HG03520 (cell line): ENCODE results near the gene NOP53.
"Not testable (repeated sequence)": the region's sequence is repeated elsewhere in the genome, so short reads cannot be mapped to it uniquely, and the experiment has no call there.

Experiments used
- ATAC-seq: cut with Tn5 transposase; IDR thresholded peaks from one replicate; pipeline ENCODE4 v1.9.1; 2021; ENCODE audit warnings: mild to moderate bottlenecking, moderate library complexity; ENCODE audit not compliant: unreplicated experiment

The NOP53 gene

DNA sequence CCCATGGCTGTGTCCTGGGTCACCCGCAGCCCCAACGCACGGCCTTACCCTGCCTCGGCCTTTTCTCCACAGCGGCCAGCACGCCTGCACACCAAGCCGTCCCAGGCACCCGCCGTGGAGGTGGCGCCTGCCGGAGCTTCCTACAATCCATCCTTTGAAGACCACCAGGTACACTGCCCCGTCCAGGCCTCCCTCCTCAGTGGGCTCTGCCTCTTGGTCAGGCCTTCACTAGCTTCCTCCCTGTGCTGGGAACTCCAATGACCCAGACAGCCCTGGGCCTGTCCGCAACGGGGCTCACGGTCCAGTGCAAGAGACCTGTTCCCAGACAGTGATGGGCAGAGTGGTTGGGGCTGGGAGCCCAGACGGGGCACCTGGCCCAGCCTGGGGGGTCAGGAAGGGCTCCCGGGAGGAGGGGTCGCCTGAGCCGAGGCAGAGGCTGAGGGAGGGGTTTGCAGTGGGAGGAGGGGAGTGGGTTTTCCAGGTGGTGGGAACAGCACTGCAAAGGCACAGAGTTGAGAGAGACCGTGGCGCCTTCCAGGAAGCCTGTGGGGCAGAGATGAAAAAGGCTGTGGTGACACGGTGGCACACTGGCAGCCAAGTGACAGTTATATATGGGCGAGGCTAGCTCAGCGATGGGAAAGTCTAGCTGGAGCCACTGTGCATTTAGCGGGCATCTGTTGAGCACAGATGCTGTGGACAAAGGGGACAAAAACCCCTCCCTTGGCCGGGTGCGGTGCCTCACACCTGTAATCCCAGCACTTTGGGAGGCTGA is 7.3 kb downstream of the NOP53 start:
- ATAC-seq, result no peak

DNA sequence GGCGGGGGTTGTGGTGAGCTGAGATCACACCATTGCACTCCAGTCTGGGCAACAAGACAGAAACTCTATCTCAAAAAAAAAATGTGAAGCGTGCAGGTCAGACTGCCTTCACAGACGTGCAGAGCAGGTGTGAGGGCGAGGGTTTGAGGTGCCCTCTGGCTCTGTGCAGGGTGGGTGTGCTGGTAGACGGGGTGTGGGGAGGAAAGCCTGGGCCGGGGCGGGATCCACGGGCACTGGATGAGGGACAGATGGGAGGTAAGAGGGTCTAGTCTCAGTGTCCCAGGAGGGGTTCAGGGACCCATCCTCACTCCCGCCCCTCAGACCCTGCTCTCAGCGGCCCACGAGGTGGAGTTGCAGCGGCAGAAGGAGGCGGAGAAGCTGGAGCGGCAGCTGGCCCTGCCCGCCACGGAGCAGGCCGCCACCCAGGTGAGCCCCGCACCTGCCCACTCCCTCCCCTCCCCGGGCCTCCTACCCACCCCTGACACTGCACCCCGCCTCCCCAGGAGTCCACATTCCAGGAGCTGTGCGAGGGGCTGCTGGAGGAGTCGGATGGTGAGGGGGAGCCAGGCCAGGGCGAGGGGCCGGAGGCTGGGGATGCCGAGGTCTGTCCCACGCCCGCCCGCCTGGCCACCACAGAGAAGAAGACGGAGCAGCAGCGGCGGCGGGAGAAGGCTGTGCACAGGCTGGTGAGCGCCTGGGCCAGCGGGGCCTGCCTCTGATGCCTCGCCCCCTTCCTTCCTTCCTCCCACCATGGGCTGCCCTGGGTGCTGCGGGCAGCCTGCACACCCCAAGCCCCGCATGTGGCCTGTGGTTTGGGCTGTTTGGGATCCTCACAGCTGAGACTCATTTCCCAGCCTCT is 9.1 kb downstream of the NOP53 start:
- ATAC-seq, result no peak

DNA sequence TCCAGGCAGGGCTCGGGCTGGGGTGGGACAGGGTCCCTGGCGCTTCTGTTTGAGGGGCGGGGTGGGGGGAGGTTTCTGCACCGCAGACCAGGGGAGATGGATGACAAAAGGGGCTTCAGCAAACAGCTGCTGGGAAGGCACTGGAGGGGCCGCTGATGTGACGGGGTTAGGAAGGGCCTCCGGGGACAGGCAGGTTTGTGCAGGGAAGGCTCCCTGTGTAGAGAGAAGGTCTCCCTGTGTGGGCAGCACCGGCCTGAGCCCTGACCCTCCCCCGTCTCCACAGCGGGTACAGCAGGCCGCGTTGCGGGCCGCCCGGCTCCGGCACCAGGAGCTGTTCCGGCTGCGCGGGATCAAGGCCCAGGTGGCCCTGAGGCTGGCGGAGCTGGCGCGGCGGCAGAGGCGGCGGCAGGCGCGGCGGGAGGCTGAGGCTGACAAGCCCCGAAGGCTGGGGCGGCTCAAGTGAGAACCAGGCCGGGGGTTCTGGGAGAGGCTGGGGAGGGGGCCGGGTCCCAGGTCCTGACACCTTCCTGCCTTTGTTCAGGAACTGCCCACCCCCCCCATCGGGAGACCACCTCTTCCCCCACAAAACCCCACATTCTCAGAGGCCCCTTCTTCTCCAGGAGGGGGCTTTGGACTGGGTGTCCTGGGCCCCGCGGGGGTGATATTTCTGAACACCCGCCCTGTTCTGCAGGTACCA is 9.9 kb downstream of the NOP53 start:
- no peak for ATAC-seq

DNA sequence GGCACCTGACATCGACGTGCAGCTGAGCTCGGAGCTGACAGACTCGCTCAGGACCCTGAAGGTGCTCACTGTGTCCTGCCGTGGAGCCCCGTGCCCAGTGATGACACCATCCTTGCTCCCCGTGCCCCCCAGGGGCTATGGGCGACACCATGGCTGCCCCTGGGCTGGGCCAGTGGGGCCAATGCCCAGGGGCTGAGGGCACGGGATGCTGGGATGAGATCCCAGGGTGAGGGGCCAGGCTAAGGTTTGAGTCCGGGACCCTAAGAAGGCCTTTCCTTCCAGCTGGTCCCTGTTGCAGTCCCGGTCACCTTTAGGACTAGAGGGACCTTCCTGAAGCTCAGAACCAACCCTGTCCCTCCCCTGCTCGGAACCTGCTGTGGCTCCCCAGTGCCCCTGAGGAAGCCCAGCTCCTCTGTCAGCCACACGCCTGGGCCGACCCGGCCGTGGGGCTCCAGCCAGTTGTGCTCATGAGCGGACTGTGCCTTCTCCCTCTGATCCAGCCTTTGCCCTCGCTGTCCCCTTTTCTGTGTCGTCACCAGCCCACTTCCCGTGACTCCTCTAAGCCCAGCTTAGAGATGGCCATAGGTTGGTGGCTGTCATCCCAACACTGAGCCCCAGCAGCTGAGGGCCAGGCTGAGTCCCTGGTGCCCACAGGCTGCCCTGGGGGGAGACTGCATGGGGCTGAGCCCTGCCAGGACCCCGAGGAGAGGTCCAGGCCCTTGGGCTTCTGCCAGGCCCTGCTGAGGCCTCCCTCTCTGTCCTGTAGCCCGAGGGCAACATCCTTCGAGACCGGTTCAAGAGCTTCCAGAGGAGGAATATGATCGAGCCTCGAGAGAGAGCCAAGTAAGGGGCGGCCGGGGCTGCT is 10.6 kb downstream of the NOP53 start:
- no peak for ATAC-seq

DNA sequence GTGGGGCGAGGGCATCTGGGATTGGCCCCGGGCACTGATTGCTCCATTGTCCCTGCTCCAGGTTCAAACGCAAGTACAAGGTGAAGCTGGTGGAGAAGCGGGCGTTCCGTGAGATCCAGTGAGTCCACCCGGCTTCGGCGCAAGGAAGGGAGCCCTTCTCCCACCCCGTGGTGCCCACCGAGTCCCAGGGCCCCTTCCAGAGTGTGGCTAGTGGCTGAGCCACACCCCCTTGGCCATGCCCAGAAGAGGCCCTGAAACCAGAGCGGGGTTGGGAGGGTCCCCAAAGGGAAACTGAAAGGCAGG is 11.2 kb downstream of the NOP53 start:
- no peak for ATAC-seq

- no peak for ATAC-seq
Measured at GRCh38 chr19:47756953-47757608, 11.7 kb downstream of the NOP53 start.

GRCh38 chr19:47757617-47758442 is 12.5 kb downstream of the NOP53 start:
- ATAC-seq, result no peak

- ATAC-seq, result no peak
Measured at GRCh38 chr19:47758443-47758804, 13.1 kb downstream of the NOP53 start.

DNA sequence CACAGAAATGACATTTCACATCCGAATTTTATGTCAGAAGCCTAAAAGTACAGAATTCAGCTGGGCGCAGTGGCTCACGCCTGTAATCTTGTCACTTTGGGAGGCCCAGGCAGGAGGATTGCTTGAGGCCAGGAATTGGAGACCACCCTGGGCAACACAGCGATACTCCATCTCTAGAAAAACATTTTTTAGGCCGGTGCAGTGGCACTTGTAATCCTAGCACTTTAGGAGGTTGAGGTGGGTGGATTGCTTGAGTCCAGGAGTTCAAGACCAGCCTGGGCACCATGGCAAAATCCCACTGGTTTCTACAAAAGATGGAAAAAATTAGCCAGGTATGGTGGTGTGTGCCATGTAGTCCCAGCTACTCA is 15.3 kb downstream of the NOP53 start:
- no peak for ATAC-seq

GRCh38 chr19:47761566-47761965 is 16.2 kb downstream of the NOP53 start:
- no peak for ATAC-seq

GRCh38 chr19:47762151-47762550 is 16.8 kb downstream of the NOP53 start:
- ATAC-seq, result no peak

GRCh38 chr19:47762615-47763308 is 17.4 kb downstream of the NOP53 start:
- ATAC-seq, result no peak

DNA sequence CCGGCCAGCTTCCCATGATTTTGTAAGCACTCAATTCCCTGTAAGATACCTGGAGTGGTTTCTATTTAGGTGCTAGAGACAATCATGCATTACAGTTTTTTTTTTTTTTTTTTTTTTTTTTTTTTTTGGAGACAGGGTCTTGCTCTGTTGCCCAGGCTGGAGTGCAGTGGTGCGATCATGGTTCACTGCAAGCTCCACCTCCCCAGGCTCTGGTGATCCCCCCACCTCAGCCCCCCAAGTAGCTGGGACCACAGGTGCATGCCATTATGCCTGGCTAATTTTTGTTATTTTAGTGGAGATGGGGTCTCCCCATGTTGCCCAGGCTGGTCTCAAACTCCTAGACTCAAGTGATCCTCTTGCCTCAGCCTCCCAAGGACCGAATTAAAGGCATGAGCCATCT is 19.4 kb downstream of the NOP53 start:
- ATAC-seq, result not testable (repeated sequence)

GRCh38 chr19:47765523-47766358 is 20.4 kb downstream of the NOP53 start:
- ATAC-seq, result no peak

- no peak for ATAC-seq
Measured at GRCh38 chr19:47766359-47766620, 20.9 kb downstream of the NOP53 start.

- ATAC-seq, result no peak
Measured at GRCh38 chr19:47766670-47767069, 21.3 kb downstream of the NOP53 start.

- ATAC-seq, result no peak
Measured at GRCh38 chr19:47767349-47767748, 22.0 kb downstream of the NOP53 start.

- no peak for ATAC-seq
Measured at GRCh38 chr19:47768604-47769003, 23.3 kb downstream of the NOP53 start.
